ENCODE results near the gene TEX52.
A peak's percentile ranks its signal among the peaks of the same experiment; 100 is the strongest.
"Not testable (repeated sequence)": the region's sequence is repeated elsewhere in the genome, so short reads cannot be mapped to it uniquely, and the experiment has no call there.

Gene TEX52

GRCh38 chr12:2876431-2877046, 19.7 kb upstream of the TEX52 start:
- DNase-seq (ENCODE audit: low read depth, low spot score), result peak; percentile 31
- peak overlapping the region; percentile 76 for H3K4me3 ChIP-seq (ENCODE audit: low read depth, low read length)
- in situ Hi-C loops (cut with HindIII; ENCODE audit: low sequenced_read_pairs), result no loop called here
- TF ChIP-seq CTCF (IDR thresholded peaks at IDR 0.05; ENCODE audit: low read depth, low read length), result no peak

GRCh38 chr12:2868986-2869632, 12.3 kb upstream of the TEX52 start:
- in situ Hi-C loops (cut with HindIII; ENCODE audit: low sequenced_read_pairs); H3K4me3 ChIP-seq (ENCODE audit: low read depth, low read length): not testable (repeated sequence)
- DNase-seq (ENCODE audit: low read depth, low spot score), result peak; percentile 53

GRCh38 chr12:2864198-2864597, 7.4 kb upstream of the TEX52 start:
- H3K4me3 ChIP-seq (ENCODE audit: low read depth, low read length), result no peak overlapping the region
- DNase-seq (ENCODE audit: low read depth, low spot score), result no peak
- in situ Hi-C loops (cut with HindIII; ENCODE audit: low sequenced_read_pairs), result no loop called here
- no peak for TF ChIP-seq CTCF (IDR thresholded peaks at IDR 0.05; ENCODE audit: low read depth, low read length)

- H3K4me3 ChIP-seq (ENCODE audit: low read depth, low read length); in situ Hi-C loops (cut with HindIII; ENCODE audit: low sequenced_read_pairs); DNase-seq (ENCODE audit: low read depth, low spot score): not testable (repeated sequence)
These were observed 6.6 kb upstream of the TEX52 start for GRCh38 chr12:2863402-2863801.

- in situ Hi-C loops (cut with HindIII; ENCODE audit: low sequenced_read_pairs), result no loop called here
- no peak for TF ChIP-seq CTCF (IDR thresholded peaks at IDR 0.05; ENCODE audit: low read depth, low read length)
- no peak for DNase-seq (ENCODE audit: low read depth, low spot score)
- no peak overlapping the region for H3K4me3 ChIP-seq (ENCODE audit: low read depth, low read length)
These were observed 6.0 kb upstream of the TEX52 start for GRCh38 chr12:2862876-2863275.

GRCh38 chr12:2860170-2860569, 3.3 kb upstream of the TEX52 start:
- no peak overlapping the region for H3K4me3 ChIP-seq (ENCODE audit: low read depth, low read length)
- no peak for TF ChIP-seq CTCF (IDR thresholded peaks at IDR 0.05; ENCODE audit: low read depth, low read length)
- in situ Hi-C loops (cut with HindIII; ENCODE audit: low sequenced_read_pairs), result no loop called here
- no peak for DNase-seq (ENCODE audit: low read depth, low spot score)

GRCh38 chr12:2858944-2859421, 2.1 kb upstream of the TEX52 start:
- in situ Hi-C loops (cut with HindIII; ENCODE audit: low sequenced_read_pairs), result no loop called here
- TF ChIP-seq CTCF (IDR thresholded peaks at IDR 0.05; ENCODE audit: low read depth, low read length), result no peak
- DNase-seq (ENCODE audit: low read depth, low spot score), result no peak
- no peak overlapping the region for H3K4me3 ChIP-seq (ENCODE audit: low read depth, low read length)
